Gastrocnemius medialis (tissue), 4 donors: ENCODE measurements around the gene TPSD1.

Experiments used
- CTCF ChIP-seq, 5 experiments: fragments of 450-650 bp in 3 of 5; fragments of 200-600 bp in 2 of 5; sonication (generic) in 2 of 5; IDR thresholded peaks in 4 of 5; conservative IDR thresholded peaks in 1 of 5; 1 replicate in 4 of 5; 2 replicates in 1 of 5; pipeline ENCODE4 v1.5.1; 2016 to 2019; ENCODE audit warnings: antibody characterized with exemption in 5 of 5, mild to moderate bottlenecking in 3 of 5, moderate library complexity in 3 of 5
- POLR2A ChIP-seq, 2 donors: fragments of 450-650 bp; IDR thresholded peaks; one replicate each; pipeline ENCODE4 v1.6.1; 2017; ENCODE audit warnings: antibody characterized with exemption in 2 of 2, mild to moderate bottlenecking in 2 of 2, moderate library complexity in 2 of 2

GRCh38 chr16:1285669-1286512, 30.0 kb downstream of the TPSD1 start:
- TF ChIP-seq CTCF (IDR thresholded peaks at IDR 0.05 in 4 of 5, conservative IDR thresholded peaks at IDR 0.05 in 1 of 5), result no peak
- TF ChIP-seq POLR2A (IDR thresholded peaks at IDR 0.05), result no peak
